K562 (cell line): Measurements from ENCODE around the gene CD276. TPM values are rescaled to one million over a fixed set of nuclear protein-coding genes. Genes with fewer than 3 reads are reported as not detected.
A peak's percentile ranks its signal among the peaks of the same experiment; 100 is the strongest.

Source experiments
- ATAC-seq: fragments of 200-7000 bp; cut with Tn5 transposase; 3 replicates; pipeline ENCODE4 v1.9.1; 2020; ENCODE audit warnings: moderate library complexity
- BruUV-seq: library from RNA; stranded (reverse); fragments of 400-500 nt; replicated peaks from 2 replicates; lab custom pipeline; 2021; lab: Mats Ljungman, UMichigan
- CTCF ChIA-PET: fragments of 300-600 bp; formaldehyde crosslinking; extraction: SDS; loops from one replicate; lab custom pipeline; 2021; ENCODE audit warnings: low intra/inter-chr PET ratio; lab: Yijun Ruan, JAX
- POLR2A ChIA-PET: fragments of 300-600, 350-650 bp; sonication (Branson Sonifier 250); formaldehyde crosslinking; extraction: SDS; loops from one replicate; lab custom pipeline; 2021; ENCODE audit warnings: antibody characterized with exemption, inconsistent platforms; lab: Yijun Ruan, JAX
- DNase-seq, 4 experiments: peaks; one replicate each; pipeline versions ENCODE4 v3.0.0 to v3.0.0-alpha.2; 2011 to 2018; ENCODE audit warnings: low spot score in 3 of 4, mixed read lengths in 3 of 4; ENCODE audit errors: extremely low read depth in 1 of 4
- FAIRE-seq: peaks from 2 replicates; lab custom pipeline; 2011; peaks lifted over from hg19 to GRCh38; lab: Jason Lieb, UNC
- H2AFZ ChIP-seq: 2 replicates; pipeline ENCODE4 v1.6.0; 2011; ENCODE audit warnings: low read depth, low read length, control low read depth, inconsistent platforms
- H3K27ac ChIP-seq: fragments of 200-600 bp; 3 replicates; pipeline ENCODE4 v1.8.0; 2011; ENCODE audit warnings: low read depth, mild to moderate bottlenecking, control low read depth, inconsistent platforms, low read length, moderate library complexity, mixed read lengths; ENCODE audit errors: extremely low read depth
- H3K27me3 ChIP-seq, 2 experiments: fragments of 300-600 bp in 1 of 2; 2 replicates in 1 of 2; 3 replicates in 1 of 2; pipeline versions ENCODE4 v1.6.0 to v1.8.0; 2011; ENCODE audit warnings: inconsistent platforms in 2 of 2, low read length in 2 of 2, mild to moderate bottlenecking in 1 of 2, mixed read lengths in 1 of 2, moderate library complexity in 1 of 2; ENCODE audit not compliant: control insufficient read depth in 2 of 2, insufficient read depth in 2 of 2
- H3K36me3 ChIP-seq: fragments of 300-600 bp; 3 replicates; pipeline ENCODE4 v1.8.0; 2011; ENCODE audit warnings: mild to moderate bottlenecking, low read length, inconsistent platforms; ENCODE audit not compliant: control insufficient read depth, insufficient read depth
- H3K4me1 ChIP-seq, 2 experiments: fragments of 200-600 bp in 1 of 2; replicated peaks in 1 of 2; 2 replicates in 1 of 2; 3 replicates in 1 of 2; pipeline versions ENCODE4 v1.5.1 to v1.8.0; 2011; ENCODE audit warnings: inconsistent platforms in 2 of 2, low read length in 2 of 2, mild to moderate bottlenecking in 1 of 2, mixed read lengths in 1 of 2, moderate library complexity in 1 of 2; ENCODE audit not compliant: control insufficient read depth in 2 of 2, insufficient read depth in 2 of 2
- H3K4me2 ChIP-seq: 2 replicates; pipeline ENCODE4 v1.6.1; 2011; ENCODE audit warnings: low read length, control low read depth, inconsistent platforms, mixed read lengths; ENCODE audit not compliant: insufficient read depth
- H3K4me3 ChIP-seq: fragments of 200-600 bp; sonication (generic), shearing (Covaris generic); 2 replicates; pipeline ENCODE4 v1.5.1; 2016; ENCODE audit warnings: control low read depth, inconsistent platforms
- H3K79me2 ChIP-seq: fragments of 200-600 bp; 3 replicates; pipeline ENCODE4 v1.8.0; 2011; ENCODE audit warnings: low read length, inconsistent platforms; ENCODE audit not compliant: control insufficient read depth, insufficient read depth
- H3K9ac ChIP-seq, 2 experiments: 2 replicates each; pipeline versions ENCODE4 v1.6.0 to v1.6.1; 2011; ENCODE audit warnings: low read depth in 2 of 2, low read length in 2 of 2, control low read depth in 1 of 2, inconsistent platforms in 1 of 2, mild to moderate bottlenecking in 1 of 2, mixed read lengths in 1 of 2; ENCODE audit not compliant: insufficient read depth in 1 of 2
- H3K9me1 ChIP-seq: one replicate; pipeline ENCODE4 v1.6.0; 2011; ENCODE audit warnings: inconsistent platforms, mild to moderate bottlenecking, low read length, moderate library complexity; ENCODE audit not compliant: control insufficient read depth, insufficient read depth
- H3K9me3 ChIP-seq: replicated peaks from 2 replicates; pipeline ENCODE4 v1.5.1; 2011; ENCODE audit warnings: low read depth, low read length, inconsistent platforms; ENCODE audit not compliant: control insufficient read depth, insufficient read depth
- H4K20me1 ChIP-seq: replicated peaks from 2 replicates; pipeline ENCODE4 v1.6.1; 2011; ENCODE audit warnings: low read length, inconsistent platforms, mixed read lengths; ENCODE audit not compliant: control insufficient read depth, insufficient read depth
- C11orf30 ChIP-seq: fragments of 450-650 bp; IDR thresholded peaks from 2 replicates; pipeline ENCODE4 v1.6.1; 2016; ENCODE audit warnings: low read depth, mild to moderate bottlenecking
- CBX8 ChIP-seq: fragments of 200-600 bp; sonication (generic); IDR thresholded peaks from 2 replicates; pipeline ENCODE4 v1.6.1; 2012; ENCODE audit warnings: borderline replicate concordance, mixed run types, low read depth, mild to moderate bottlenecking, moderate library complexity, mixed read lengths, low read length, control low read depth, inconsistent platforms; ENCODE audit not compliant: poor library complexity, severe bottlenecking; ENCODE audit errors: extremely low read depth
- DPF2 ChIP-seq: fragments of 450-650 bp; IDR thresholded peaks from 2 replicates; pipeline ENCODE4 v1.6.1; 2016
- GTF2A2 ChIP-seq: IDR thresholded peaks from 2 replicates; pipeline ENCODE4 v1.6.1; 2016; ENCODE audit warnings: mild to moderate bottlenecking, missing genetic modification characterization, missing compliant biosample characterization
- HBP1 ChIP-seq: fragments of 450-650 bp; formaldehyde crosslinking; IDR thresholded peaks from 2 replicates; pipeline ENCODE4 v1.4.0; 2022; ENCODE audit warnings: missing genetic modification characterization
- HINFP ChIP-seq: fragments of 450-650 bp; conservative IDR thresholded peaks from 2 replicates; pipeline ENCODE4 v1.6.1; 2016; ENCODE audit warnings: missing genetic modification characterization, low read depth, mild to moderate bottlenecking, control low read depth, missing compliant biosample characterization
- HIVEP1 ChIP-seq: fragments of 250-450 bp; sonication (Bioruptor Pico); IDR thresholded peaks from 2 replicates; pipeline ENCODE4 v1.4.0; 2020; ENCODE audit warnings: mild to moderate bottlenecking
- HMG20A ChIP-seq: fragments of 450-650 bp; formaldehyde crosslinking; conservative IDR thresholded peaks from 2 replicates; pipeline ENCODE4 v1.4.0; 2020; ENCODE audit warnings: mild to moderate bottlenecking, mixed read lengths
- MNT ChIP-seq, 2 experiments: fragments of 450-650 bp; conservative IDR thresholded peaks; 2 replicates each; pipeline ENCODE4 v1.6.1; 2017; ENCODE audit warnings: mild to moderate bottlenecking in 2 of 2, moderate library complexity in 2 of 2
- NCOR1 ChIP-seq: fragments of 450-650 bp; IDR thresholded peaks from 2 replicates; pipeline ENCODE4 v1.6.1; 2016; ENCODE audit warnings: mild to moderate bottlenecking, moderate library complexity
- OTX1 ChIP-seq: fragments of 450-650 bp; formaldehyde crosslinking; IDR thresholded peaks from 2 replicates; pipeline ENCODE4 v1.4.0; 2022; ENCODE audit warnings: mild to moderate bottlenecking
- SNAPC5 ChIP-seq: fragments of 250-450 bp; sonication (Bioruptor Pico); IDR thresholded peaks from 2 replicates; pipeline ENCODE4 v1.8.0; 2021; ENCODE audit warnings: moderate library complexity, mild to moderate bottlenecking, inconsistent platforms
- SNRNP70 ChIP-seq: fragments of 200-400 bp; formaldehyde crosslinking; optimal IDR thresholded peaks from 2 replicates; pipeline ENCODE3; 2017; ENCODE audit warnings: low read depth, low read length
- TAL1 ChIP-seq: fragments of 450-650 bp; IDR thresholded peaks from 2 replicates; pipeline ENCODE4 v1.6.1; 2016; ENCODE audit warnings: mild to moderate bottlenecking
- VEZF1 ChIP-seq: fragments of 200-800 bp; sonication (Bioruptor generic); IDR thresholded peaks from 2 replicates; pipeline ENCODE4 v1.6.1; 2017; ENCODE audit warnings: missing genetic modification characterization, missing compliant biosample characterization
- ZFX ChIP-seq: sonication (generic); formaldehyde crosslinking; IDR thresholded peaks from 2 replicates; pipeline ENCODE4 v1.8.0; 2022; ENCODE audit warnings: mild to moderate bottlenecking, missing genetic modification reagents, moderate library complexity
- ZNF133 ChIP-seq: fragments of 250-450 bp; sonication (Bioruptor Pico); IDR thresholded peaks from 2 replicates; pipeline ENCODE4 v1.4.0; 2020; ENCODE audit warnings: mild to moderate bottlenecking
- ZNF316 ChIP-seq: fragments of 450-650 bp; IDR thresholded peaks from 2 replicates; pipeline ENCODE4 v1.6.1; 2016
- WGBS: fragments of 100-300 bp; shearing (Covaris generic); methylation state at CpG from one replicate; pipeline ENCODE4 v1.1.6; 2016; ENCODE audit warnings: low coverage, mixed read lengths; ENCODE audit not compliant: insufficient coverage; ENCODE audit errors: missing lambda C conversion rate; 5-methylcytosine and 5-hydroxymethylcytosine counted together
- in situ Hi-C: fragments of 300-500 bp; cut with MboI; formaldehyde crosslinking; loops from 4 replicates; pipeline ENCODE4 v1.15.0; 2018; ENCODE audit warnings: inconsistent platforms, mixed read lengths
- intact Hi-C: fragments of 100-400 bp; cut with micrococcal nuclease; formaldehyde crosslinking; loops from 2 replicates; pipeline ENCODE4 v1.14.2; 2022
- polyA plus RNA-seq, 8 experiments: library from polyadenylated mRNA; depleted of rRNA in 4 of 8; stranded (reverse) in 5 of 8; unstranded in 3 of 8; fragments of >200 nt; fragmentation: Nextera tagmentation in 2 of 8; fragmentation: Illumina TruSeq in 1 of 8; extraction: Ambion mirVana in 2 of 8; extraction: Trizol in 1 of 8; gene quantifications; 2 replicates each; pipeline versions ENCODE4 v1.2.1 to v1.2.3, GENCODE V29; 2011 to 2014; ENCODE audit warnings: inconsistent platforms in 1 of 8, missing spikeins in 1 of 8
- total RNA-seq, 7 experiments: library from RNA; depleted of rRNA in 6 of 7; stranded (reverse); fragments of >200 nt in 6 of 7; fragmentation: Illumina TruSeq in 2 of 7; extraction: Trizol in 2 of 7; gene quantifications; 2 replicates each; pipeline versions ENCODE4 v1.2.1 to v1.2.3, GENCODE V29; 2011 to 2021; ENCODE audit warnings: low replicate concordance in 1 of 7

The CD276 gene
- total and polyA plus RNA-seq, 9 of the 15 experiments (the other 6 are each of a cell fraction or from before 2014, with no cell fraction given), result 0.11 to 3.6 (median 2.3) TPM

- ATAC-seq, result peak; percentile 64
- ChIA-PET CTCF (interaction anchor here (0.7 kb wide), 1 partner anchor 112 kb away, joined by 8 read pairs; no protein-coding TSS in a partner anchor), POLR2A (interaction anchor here (1.1 kb wide), 1 partner anchor 67 kb away, joined by 3 read pairs; no protein-coding TSS in a partner anchor)
- peaks cover 0 to 7% of the 10 kb centered on the region in 2 experiments; a peak in 1 of 5 replicates for H3K4me1 ChIP-seq
- in situ Hi-C loops, result loop anchor here (5.0 kb wide), 1 partner anchor 135 kb away; no protein-coding TSS in a partner anchor
- no peak overlapping the region for H3K4me3 ChIP-seq
- H3K79me2 ChIP-seq, result no peaks in the 10 kb centered on the region
- 15% methylated on average over 8 of the region's 9 CpGs for WGBS
- H4K20me1 ChIP-seq, result peaks cover 13% of the 10 kb centered on the region
- no peak overlapping the region for H2AFZ ChIP-seq
- H3K9me3 ChIP-seq, result no peaks in the 10 kb centered on the region
- no TSS peak for BruUV-seq
- intact Hi-C loops, result no loop called here
- FAIRE-seq, result no peak
- no peak overlapping the region for H3K27ac ChIP-seq
- H3K9me1 ChIP-seq, result no peaks in the 10 kb centered on the region
- H3K27me3 ChIP-seq, result peaks cover 0 to 14% of the 10 kb centered on the region in 2 experiments; a peak in 3 of 5 replicates
- H3K4me2 ChIP-seq, result no peak overlapping the region
- H3K9ac ChIP-seq, result no peak overlapping the region; a peak in 1 of 4 replicates
- H3K36me3 ChIP-seq, result no peaks in the 10 kb centered on the region
- peak; percentile 21 to 37 (median 26) for DNase-seq
- TF ChIP-seq HBP1, result no peak
- TF ChIP-seq SNAPC5 (CRISPR knock-in tag), result no peak
- TF ChIP-seq TAL1, result no peak
- peak; percentile 79 for TF ChIP-seq VEZF1 (CRISPR knock-in tag)
- TF ChIP-seq SNRNP70, result no peak
- peak in 1 of 2 experiments; percentile 59; a peak in 2 of 4 replicates for TF ChIP-seq MNT (conservative IDR thresholded peaks at IDR 0.05)
- no peak for TF ChIP-seq HINFP
- TF ChIP-seq ZNF316, result peak; percentile 97
- TF ChIP-seq ZNF133, result no peak
- TF ChIP-seq DPF2, result no peak
- TF ChIP-seq C11orf30, result peak; percentile 97
- TF ChIP-seq HIVEP1 (CRISPR knock-in tag), result peak; percentile 84
- no peak for TF ChIP-seq ZFX
- TF ChIP-seq CBX8, result no peak
- no peak for TF ChIP-seq GTF2A2 (tag)
- no peak for TF ChIP-seq OTX1 (CRISPR knock-in tag)
- no peak for TF ChIP-seq HMG20A (CRISPR knock-in tag)
- TF ChIP-seq NCOR1, result no peak
Observed at GRCh38 chr15:73697033-73697467, 12.9 kb downstream of the CD276 start.
